Mesendoderm (in vitro differentiated cells): ENCODE data around the gene SPATA2L.

Experiments used
- DNase-seq: peaks from one replicate; pipeline ENCODE4 v3.0.0; 2013
- H2AK5ac ChIP-seq: 2 replicates; pipeline ENCODE4 v1.6.1; 2013; ENCODE audit warnings: low read length, inconsistent platforms
- H2BK120ac ChIP-seq: 2 replicates; pipeline ENCODE4 v1.6.1; 2013; ENCODE audit warnings: low read depth, mild to moderate bottlenecking, low read length, moderate library complexity, mixed read lengths
- H2BK15ac ChIP-seq: replicated peaks from 2 replicates; pipeline ENCODE4 v1.6.1; 2013; ENCODE audit warnings: low read depth, mild to moderate bottlenecking, moderate library complexity
- H2BK5ac ChIP-seq: 2 replicates; pipeline ENCODE4 v1.6.1; 2013; ENCODE audit warnings: low read length, inconsistent platforms
- H3K18ac ChIP-seq: 2 replicates; pipeline ENCODE4 v1.6.1; 2013; ENCODE audit warnings: mild to moderate bottlenecking, low read length, mixed read lengths
- H3K23ac ChIP-seq: one replicate; pipeline ENCODE4 v1.6.1; 2013; ENCODE audit warnings: low read length
- H3K27ac ChIP-seq: 2 replicates; pipeline ENCODE4 v1.5.1; 2013; ENCODE audit warnings: low read depth, mild to moderate bottlenecking, inconsistent platforms, low read length, moderate library complexity
- H3K27me3 ChIP-seq: 2 replicates; pipeline ENCODE4 v1.6.1; 2013; ENCODE audit warnings: low read length, control low read depth, mild to moderate bottlenecking, inconsistent platforms; ENCODE audit not compliant: insufficient read depth, poor library complexity
- H3K36me3 ChIP-seq: 2 replicates; pipeline ENCODE4 v1.6.1; 2013; ENCODE audit warnings: low read length, inconsistent platforms; ENCODE audit not compliant: control insufficient read depth, insufficient read depth
- H3K4ac ChIP-seq: one replicate; pipeline ENCODE4 v1.6.1; 2013; ENCODE audit warnings: low read depth, mild to moderate bottlenecking, low read length, moderate library complexity
- H3K4me1 ChIP-seq: 2 replicates; pipeline ENCODE4 v1.6.1; 2013; ENCODE audit warnings: low read depth, low read length, inconsistent platforms; ENCODE audit not compliant: control insufficient read depth
- H3K4me2 ChIP-seq: 2 replicates; pipeline ENCODE4 v1.6.1; 2013; ENCODE audit warnings: low read length
- H3K4me3 ChIP-seq: 2 replicates; pipeline ENCODE4 v1.5.1; 2013; ENCODE audit warnings: mild to moderate bottlenecking, low read length
- H3K56ac ChIP-seq: one replicate; pipeline ENCODE4 v1.6.1; 2013; ENCODE audit warnings: low read length
- H3K79me1 ChIP-seq: 2 replicates; pipeline ENCODE4 v1.6.1; 2013; ENCODE audit warnings: low read length, inconsistent platforms
- H3K79me2 ChIP-seq: 2 replicates; pipeline ENCODE4 v1.6.1; 2013; ENCODE audit warnings: mild to moderate bottlenecking, low read length; ENCODE audit not compliant: control insufficient read depth, insufficient read depth
- H3K9ac ChIP-seq: 2 replicates; pipeline ENCODE4 v1.6.1; 2013; ENCODE audit warnings: low read length, inconsistent platforms
- H4K5ac ChIP-seq: one replicate; pipeline ENCODE4 v1.6.1; 2013; ENCODE audit warnings: low read length
- H4K8ac ChIP-seq: one replicate; pipeline ENCODE4 v1.6.1; 2013; ENCODE audit warnings: low read depth, mild to moderate bottlenecking, control low read depth, low read length, moderate library complexity
- WGBS: extraction: QIAGEN DNeasy Blood & Tissue Kit; methylation state at CpG from one replicate; pipeline ENCODE4 v1.1.7; 2013; ENCODE audit warnings: low lambda C conversion rate, missing lambda C conversion rate; ENCODE audit not compliant: insufficient coverage; ENCODE audit errors: extremely low coverage; 5-methylcytosine and 5-hydroxymethylcytosine counted together

Gene SPATA2L

GRCh38 chr16:89738072-89738377 is 36.5 kb upstream of the SPATA2L start:
- Histone ChIP-seq H3K56ac (no peak overlapping the region), H3K36me3 (peaks cover 26% of the 10 kb centered on the region), H4K5ac (no peak overlapping the region), H3K4me3 (no peak overlapping the region), H2BK5ac (no peak overlapping the region), H3K18ac (no peak overlapping the region), H2BK15ac (no peak overlapping the region), H2AK5ac (no peak overlapping the region), H3K27me3 (no peaks in the 10 kb centered on the region), H3K27ac (no peak overlapping the region), H3K4ac (no peak overlapping the region), H3K79me2 (no peaks in the 10 kb centered on the region), H3K4me1 (no peaks in the 10 kb centered on the region), H3K23ac (no peak overlapping the region), H2BK120ac (no peak overlapping the region), H4K8ac (no peak overlapping the region), H3K79me1 (no peaks in the 10 kb centered on the region), H3K4me2 (no peak overlapping the region), H3K9ac (no peak overlapping the region)
- no CpG with 5 or more reads among the region's 14 CpGs for WGBS
- DNase-seq: no peak

- Histone ChIP-seq H3K23ac (no peak overlapping the region), H3K79me2 (no peaks in the 10 kb centered on the region), H3K18ac (no peak overlapping the region), H4K5ac (no peak overlapping the region), H2BK120ac (no peak overlapping the region), H3K79me1 (no peaks in the 10 kb centered on the region), H3K4me1 (no peaks in the 10 kb centered on the region), H3K36me3 (peaks cover 21% of the 10 kb centered on the region), H3K9ac (no peak overlapping the region), H2BK5ac (no peak overlapping the region), H2AK5ac (no peak overlapping the region), H4K8ac (no peak overlapping the region), H3K27me3 (no peaks in the 10 kb centered on the region), H3K4me3 (no peak overlapping the region), H3K4me2 (no peak overlapping the region), H3K4ac (no peak overlapping the region), H3K27ac (no peak overlapping the region), H2BK15ac (no peak overlapping the region), H3K56ac (no peak overlapping the region)
- DNase-seq: no peak
- WGBS: no CpG with 5 or more reads among the region's 20 CpGs
Observed at GRCh38 chr16:89737341-89738071, 36.0 kb upstream of the SPATA2L start.

- no peak overlapping the region for H2BK120ac ChIP-seq
Observed at GRCh38 chr16:89736554-89736953, 35.0 kb upstream of the SPATA2L start.

GRCh38 chr16:89733792-89734191 is 32.3 kb upstream of the SPATA2L start:
- H3K56ac ChIP-seq: no peak overlapping the region
- H2AK5ac ChIP-seq: no peak overlapping the region
- no peak overlapping the region for H2BK5ac ChIP-seq
- no peak overlapping the region for H3K27ac ChIP-seq
- no peak overlapping the region for H2BK120ac ChIP-seq
- H3K9ac ChIP-seq: no peak overlapping the region
- no peak overlapping the region for H4K5ac ChIP-seq
- H3K4me1 ChIP-seq: no peaks in the 10 kb centered on the region
- no peak overlapping the region for H3K23ac ChIP-seq
- DNase-seq: no peak
- H3K4me2 ChIP-seq: no peak overlapping the region
- WGBS: no CpG with 5 or more reads among the region's 21 CpGs
- H2BK15ac ChIP-seq: no peak overlapping the region
- no peaks in the 10 kb centered on the region for H3K27me3 ChIP-seq
- no peak overlapping the region for H4K8ac ChIP-seq
- H3K18ac ChIP-seq: no peak overlapping the region
- no peaks in the 10 kb centered on the region for H3K79me1 ChIP-seq
- H3K36me3 ChIP-seq: peaks cover 18% of the 10 kb centered on the region
- H3K79me2 ChIP-seq: no peaks in the 10 kb centered on the region
- H3K4me3 ChIP-seq: no peak overlapping the region
- H3K4ac ChIP-seq: no peak overlapping the region

More at GRCh38 chr16:89736554-89736953, 35.0 kb upstream of the SPATA2L start:
- Histone ChIP-seq H3K23ac (no peak overlapping the region), H2BK5ac (no peak overlapping the region), H3K4me1 (no peaks in the 10 kb centered on the region), H3K9ac (no peak overlapping the region), H3K4me2 (no peak overlapping the region), H3K56ac (no peak overlapping the region), H3K79me2 (no peaks in the 10 kb centered on the region), H3K27me3 (no peaks in the 10 kb centered on the region), H3K4me3 (no peak overlapping the region), H2BK15ac (no peak overlapping the region), H4K8ac (no peak overlapping the region), H3K27ac (no peak overlapping the region), H3K36me3 (peaks cover 21% of the 10 kb centered on the region), H2AK5ac (no peak overlapping the region), H3K4ac (no peak overlapping the region), H3K18ac (no peak overlapping the region), H3K79me1 (no peaks in the 10 kb centered on the region), H4K5ac (no peak overlapping the region)
- no peak for DNase-seq
- WGBS: no CpG with 5 or more reads among the region's 3 CpGs

GRCh38 chr16:89733322-89733721 is 31.8 kb upstream of the SPATA2L start:
- Histone ChIP-seq H2BK120ac (no peak overlapping the region), H3K23ac (no peak overlapping the region), H3K56ac (no peak overlapping the region), H3K4ac (no peak overlapping the region), H3K18ac (no peak overlapping the region), H3K27me3 (no peaks in the 10 kb centered on the region), H4K5ac (no peak overlapping the region), H3K4me3 (no peak overlapping the region), H2BK5ac (no peak overlapping the region), H4K8ac (no peak overlapping the region), H3K79me1 (no peaks in the 10 kb centered on the region), H3K4me2 (no peak overlapping the region), H3K36me3 (peaks cover 15% of the 10 kb centered on the region), H3K79me2 (no peaks in the 10 kb centered on the region), H3K9ac (no peak overlapping the region), H2BK15ac (no peak overlapping the region), H3K4me1 (no peaks in the 10 kb centered on the region), H2AK5ac (no peak overlapping the region), H3K27ac (no peak overlapping the region)
- WGBS: no CpG with 5 or more reads among the region's 17 CpGs
- no peak for DNase-seq

- Histone ChIP-seq H2AK5ac (no peak overlapping the region), H3K23ac (no peak overlapping the region), H3K4me2 (no peak overlapping the region), H3K27me3 (no peaks in the 10 kb centered on the region), H3K79me2 (no peaks in the 10 kb centered on the region), H2BK15ac (no peak overlapping the region), H3K4me1 (no peaks in the 10 kb centered on the region), H3K27ac (no peak overlapping the region), H3K9ac (no peak overlapping the region), H3K56ac (no peak overlapping the region), H3K4ac (no peak overlapping the region), H4K8ac (no peak overlapping the region), H3K79me1 (no peaks in the 10 kb centered on the region), H2BK120ac (no peak overlapping the region), H2BK5ac (no peak overlapping the region), H3K18ac (no peak overlapping the region), H4K5ac (no peak overlapping the region), H3K36me3 (peaks cover 11% of the 10 kb centered on the region), H3K4me3 (no peak overlapping the region)
- WGBS: no CpG with 5 or more reads among the region's 9 CpGs
- DNase-seq: no peak
Observed at GRCh38 chr16:89732918-89733242, 31.4 kb upstream of the SPATA2L start.
